Body of pancreas (tissue), 4 donors: ENCODE data around the gene ATAD3B. TPM values are rescaled to one million over a fixed set of nuclear protein-coding genes. Genes with fewer than 3 reads are reported as not detected.

ENCODE experiments used
- ATAC-seq: fragments of 150-250 bp; one replicate; pipeline ENCODE4 v1.9.1; 2016
- DNase-seq, 4 donors: peaks; one replicate each; pipeline ENCODE4 v3.0.0-alpha.2; 2019
- H3K27ac ChIP-seq, 4 donors: fragments of 200-600 bp; sonication (generic); 1 replicate in 3 of 4; 2 replicates in 1 of 4; pipeline versions ENCODE4 v1.5.1 to v1.6.1; 2016 to 2019; ENCODE audit warnings: mild to moderate bottlenecking in 1 of 4, mixed read lengths in 1 of 4, moderate library complexity in 1 of 4
- H3K27me3 ChIP-seq, 2 donors: fragments of 200-600 bp; sonication (generic); one replicate each; pipeline ENCODE4 v1.6.0; 2016; ENCODE audit warnings: mild to moderate bottlenecking in 1 of 2
- H3K36me3 ChIP-seq, 2 donors: fragments of 200-600 bp; sonication (generic); replicated peaks in 1 of 2; 2 replicates each; pipeline ENCODE4 v1.5.1; 2016; ENCODE audit warnings: low read depth in 2 of 2; ENCODE audit not compliant: insufficient read depth in 1 of 2
- H3K4me1 ChIP-seq: fragments of 200-600 bp; sonication (generic); one replicate; pipeline ENCODE4 v1.6.0; 2016
- H3K4me3 ChIP-seq, 2 donors: fragments of 200-600 bp; sonication (generic); 1 replicate in 1 of 2; 2 replicates in 1 of 2; pipeline ENCODE4 v1.5.1; 2016 to 2019
- H3K9me3 ChIP-seq, 3 donors: fragments of 200-600 bp; sonication (generic); 1 replicate in 2 of 3; 2 replicates in 1 of 3; pipeline ENCODE4 v1.5.1; 2016
- POLR2A ChIP-seq, 3 donors: fragments of 450-650 bp; IDR thresholded peaks; one replicate each; pipeline ENCODE4 v1.6.1; 2016; ENCODE audit warnings: antibody characterized with exemption in 3 of 3, mild to moderate bottlenecking in 2 of 3
- WGBS, 2 donors: methylation state at CpG; one replicate each; pipeline ENCODE4 v1.1.5; 2017; 5-methylcytosine and 5-hydroxymethylcytosine counted together
- intact Hi-C: fragments of 100-400 bp; cut with DNase I; formaldehyde crosslinking; loops from one replicate; pipeline ENCODE4 v1.15.1; 2023
- total RNA-seq, 2 donors: library from RNA; depleted of rRNA; stranded (reverse); fragments of >200 nt; gene quantifications; one replicate each; pipeline ENCODE4 v1.1.0, GENCODE V29; 2016
- TF ChIP-seq, protein P1 (sequence below), 7 experiments: fragments of 450-650 bp in 4 of 7; fragments of 200-600 bp in 3 of 7; sonication (generic) in 3 of 7; IDR thresholded peaks; one replicate each; pipeline ENCODE4 v1.5.1; 2016 to 2019; ENCODE audit warnings: antibody characterized with exemption in 7 of 7

The ATAD3B gene
- total RNA-seq, 2 donors from 2014 or later = 16.6 to 37.2 TPM

- no peaks in the 10 kb centered on the region for H3K9me3 ChIP-seq
- H3K4me3 ChIP-seq = no peak overlapping the region
- no peaks in the 10 kb centered on the region for H3K27me3 ChIP-seq
- intact Hi-C loops = no loop called here
- ATAC-seq (no peak), DNase-seq (no peak)
- peaks cover 29% of the 10 kb centered on the region for H3K4me1 ChIP-seq
- H3K36me3 ChIP-seq = no peaks in the 10 kb centered on the region
- TF ChIP-seq, protein P1, sequence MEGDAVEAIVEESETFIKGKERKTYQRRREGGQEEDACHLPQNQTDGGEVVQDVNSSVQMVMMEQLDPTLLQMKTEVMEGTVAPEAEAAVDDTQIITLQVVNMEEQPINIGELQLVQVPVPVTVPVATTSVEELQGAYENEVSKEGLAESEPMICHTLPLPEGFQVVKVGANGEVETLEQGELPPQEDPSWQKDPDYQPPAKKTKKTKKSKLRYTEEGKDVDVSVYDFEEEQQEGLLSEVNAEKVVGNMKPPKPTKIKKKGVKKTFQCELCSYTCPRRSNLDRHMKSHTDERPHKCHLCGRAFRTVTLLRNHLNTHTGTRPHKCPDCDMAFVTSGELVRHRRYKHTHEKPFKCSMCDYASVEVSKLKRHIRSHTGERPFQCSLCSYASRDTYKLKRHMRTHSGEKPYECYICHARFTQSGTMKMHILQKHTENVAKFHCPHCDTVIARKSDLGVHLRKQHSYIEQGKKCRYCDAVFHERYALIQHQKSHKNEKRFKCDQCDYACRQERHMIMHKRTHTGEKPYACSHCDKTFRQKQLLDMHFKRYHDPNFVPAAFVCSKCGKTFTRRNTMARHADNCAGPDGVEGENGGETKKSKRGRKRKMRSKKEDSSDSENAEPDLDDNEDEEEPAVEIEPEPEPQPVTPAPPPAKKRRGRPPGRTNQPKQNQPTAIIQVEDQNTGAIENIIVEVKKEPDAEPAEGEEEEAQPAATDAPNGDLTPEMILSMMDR (IDR thresholded peaks at IDR 0.05) = no peak
- no peak for TF ChIP-seq POLR2A (IDR thresholded peaks at IDR 0.05)
- 86 to 89% methylated on average over 15 of the region's 15 CpGs for WGBS, 2 donors
- no peak overlapping the region for H3K27ac ChIP-seq
These were observed 46.9 kb upstream of the ATAD3B start for GRCh38 chr1:1424707-1425106.

GRCh38 chr1:1425426-1425752 is 46.2 kb upstream of the ATAD3B start:
- H3K27ac ChIP-seq = no peak overlapping the region
- intact Hi-C loops = no loop called here
- no peak for DNase-seq

GRCh38 chr1:1425753-1426495 is 45.6 kb upstream of the ATAD3B start:
- Histone ChIP-seq H3K27ac (no peak overlapping the region), H3K9me3 (no peaks in the 10 kb centered on the region), H3K4me1 (peaks cover 33% of the 10 kb centered on the region), H3K27me3 (no peaks in the 10 kb centered on the region), H3K36me3 (no peaks in the 10 kb centered on the region), H3K4me3 (no peak overlapping the region)
- 75 to 78% methylated on average over 9 to 26 of the region's 33 CpGs for WGBS, 2 donors
- intact Hi-C loops = no loop called here
- TF ChIP-seq POLR2A (IDR thresholded peaks at IDR 0.05) = no peak
- TF ChIP-seq, protein P1 (IDR thresholded peaks at IDR 0.05) = no peak
- ATAC-seq (no peak), DNase-seq (no peak)

More at GRCh38 chr1:1425426-1425752, 46.2 kb upstream of the ATAD3B start:
- no peaks in the 10 kb centered on the region for H3K36me3 ChIP-seq
- TF ChIP-seq, protein P1 (IDR thresholded peaks at IDR 0.05) = no peak
- TF ChIP-seq POLR2A (IDR thresholded peaks at IDR 0.05) = no peak
- no peaks in the 10 kb centered on the region for H3K27me3 ChIP-seq
- 84 to 86% methylated on average over 12 of the region's 12 CpGs for WGBS, 2 donors
- no peaks in the 10 kb centered on the region for H3K9me3 ChIP-seq
- H3K4me1 ChIP-seq = peaks cover 33% of the 10 kb centered on the region
- H3K4me3 ChIP-seq = no peak overlapping the region
- no peak for ATAC-seq

- Histone ChIP-seq H3K9me3 (no peaks in the 10 kb centered on the region), H3K36me3 (no peaks in the 10 kb centered on the region), H3K27ac (no peak overlapping the region), H3K4me3 (no peak overlapping the region), H3K27me3 (no peaks in the 10 kb centered on the region), H3K4me1 (peaks cover 33% of the 10 kb centered on the region)
- no peak for DNase-seq
- intact Hi-C loops = no loop called here
- WGBS, 2 donors = 62 to 80% methylated on average over 13 to 16 of the region's 19 CpGs
- TF ChIP-seq, protein P1 (IDR thresholded peaks at IDR 0.05) = no peak
- no peak for TF ChIP-seq POLR2A (IDR thresholded peaks at IDR 0.05)
- ATAC-seq = no peak
These were observed 45.0 kb upstream of the ATAD3B start for GRCh38 chr1:1426496-1427105.
